Measurements from ENCODE around the gene CX3CL1.
"Not testable (repeated sequence)": the region's sequence is repeated elsewhere in the genome, so short reads cannot be mapped to it uniquely, and the experiment has no call there.

The CX3CL1 gene

GRCh38 chr16:57383276-57384247, 11.3 kb downstream of the CX3CL1 start:
- DNase-seq: no peak

GRCh38 chr16:57384248-57385070, 12.2 kb downstream of the CX3CL1 start:
- no peak for DNase-seq

GRCh38 chr16:57385083-57385482, 12.8 kb downstream of the CX3CL1 start:
- DNase-seq: no peak

- DNase-seq: no peak
These were observed 14.2 kb downstream of the CX3CL1 start for GRCh38 chr16:57386381-57386951.

GRCh38 chr16:57387598-57388354, 15.5 kb downstream of the CX3CL1 start:
- DNase-seq: no peak

- DNase-seq: no peak
These were observed 16.2 kb downstream of the CX3CL1 start for GRCh38 chr16:57388359-57389086.

GRCh38 chr16:57389087-57389468, 16.8 kb downstream of the CX3CL1 start:
- DNase-seq: no peak

DNA sequence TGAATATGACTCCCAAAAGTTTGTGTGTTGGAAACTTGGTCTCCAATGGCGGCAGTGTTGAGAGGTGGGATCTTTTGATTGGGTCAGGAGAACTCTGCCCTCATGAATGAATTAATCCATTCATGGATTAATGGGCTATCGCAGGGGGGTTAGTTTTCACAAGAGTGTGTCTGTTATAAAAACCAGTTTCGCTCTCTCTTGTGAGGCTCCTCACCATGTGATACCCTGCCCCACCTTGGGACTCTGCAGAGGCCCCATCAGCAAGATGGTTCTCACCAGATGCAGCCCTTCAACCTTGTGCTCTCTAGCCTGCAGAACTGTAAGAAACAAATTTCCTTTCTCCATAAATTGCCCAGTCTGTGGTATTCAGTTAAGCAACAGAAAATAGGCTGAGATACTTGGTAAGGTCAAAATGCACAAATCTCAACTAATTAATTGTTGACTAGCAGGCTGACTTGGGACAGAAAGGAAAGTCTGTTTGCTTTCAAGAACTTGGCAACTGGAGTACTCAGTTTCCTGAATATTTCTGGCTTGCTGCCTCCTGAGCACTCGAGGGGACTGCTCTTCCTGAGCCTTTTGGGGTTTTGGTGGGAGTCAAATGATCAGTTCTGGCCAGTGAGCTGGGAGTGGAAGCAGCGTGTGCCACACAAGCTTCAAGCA, 18.5 kb downstream of the CX3CL1 start:
- no peak for DNase-seq

- no peak for DNase-seq
These were observed 19.0 kb downstream of the CX3CL1 start for GRCh38 chr16:57391300-57391699.

GRCh38 chr16:57391708-57392107, 19.4 kb downstream of the CX3CL1 start:
- DNase-seq: no peak

DNA sequence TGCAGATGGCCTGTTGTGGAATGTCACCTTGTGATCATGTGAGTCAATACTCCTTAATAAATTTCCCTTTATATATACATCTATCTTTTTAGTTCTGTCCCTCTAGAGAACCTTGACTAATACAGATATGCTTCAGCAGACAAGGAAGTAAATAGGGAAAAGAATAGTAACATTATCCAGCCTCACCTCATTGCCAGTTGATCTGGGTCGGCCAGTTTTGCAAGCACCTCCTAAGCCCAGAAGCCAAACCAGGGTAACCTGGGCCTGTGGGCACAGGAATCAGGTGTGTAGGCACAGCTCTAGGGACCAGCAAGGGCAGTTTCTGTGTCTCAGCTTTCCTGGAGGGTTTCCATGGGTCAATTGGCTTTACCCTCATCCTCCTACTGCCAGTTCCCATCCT, 20.4 kb downstream of the CX3CL1 start:
- DNase-seq: no peak

DNA sequence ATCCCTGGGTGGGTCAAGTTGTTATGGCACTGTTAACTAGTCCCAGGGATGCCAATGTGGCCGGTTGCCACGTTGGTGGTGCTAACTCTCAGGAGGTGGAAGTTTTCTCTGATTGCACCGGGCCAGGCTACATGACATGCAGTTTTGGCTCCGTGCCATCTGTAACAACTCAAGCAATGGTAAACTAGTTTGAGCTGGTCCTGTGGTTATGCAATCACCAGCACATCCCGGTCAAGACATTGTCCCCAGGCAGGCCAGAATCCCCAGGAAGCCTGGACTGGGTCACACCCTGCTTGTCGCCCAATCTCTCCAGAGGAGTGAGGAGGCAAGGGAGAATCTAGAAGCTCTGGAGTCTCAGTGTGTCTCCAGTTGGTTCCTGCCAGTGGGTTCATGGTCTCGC, 22.2 kb downstream of the CX3CL1 start:
- DNase-seq: no peak

DNA sequence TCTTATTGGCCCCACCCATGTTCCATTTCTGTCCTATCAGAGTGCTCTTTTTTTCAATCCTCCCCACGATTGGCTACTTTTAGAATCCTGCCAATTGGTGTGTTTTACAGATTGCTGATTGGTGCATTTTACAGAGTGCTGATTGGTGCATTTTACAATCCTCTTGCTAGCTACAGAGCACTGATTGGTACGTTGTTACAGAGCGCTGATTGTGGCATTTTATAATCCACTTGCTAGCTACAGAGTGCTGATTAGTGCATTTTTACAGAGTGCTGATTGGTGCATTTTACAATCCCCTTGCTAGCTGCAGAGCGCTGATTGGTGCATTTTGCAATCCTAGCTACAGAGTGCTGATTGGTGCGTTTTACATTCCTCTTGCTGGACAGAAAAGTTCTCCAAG, 22.7 kb downstream of the CX3CL1 start:
- DNase-seq: no peak

DNA sequence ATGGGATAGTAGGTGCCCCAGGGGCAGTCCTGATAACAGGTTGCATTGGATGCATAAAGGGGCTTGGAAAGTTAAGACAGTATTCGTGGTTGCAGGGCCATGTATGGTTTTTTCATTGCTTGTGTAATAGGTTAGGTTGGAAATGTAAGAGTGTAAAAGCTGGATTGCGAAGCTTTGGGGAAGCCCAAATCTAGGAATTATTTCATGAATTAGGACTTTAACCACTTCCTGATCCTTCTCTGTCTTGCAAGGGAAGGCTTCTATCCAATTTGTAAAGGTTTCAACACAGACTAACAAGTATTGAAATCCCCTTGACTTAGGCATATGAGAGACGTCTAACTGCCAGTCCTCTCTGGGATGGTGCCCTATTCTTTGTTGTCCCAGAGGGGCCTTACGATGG, 24.5 kb downstream of the CX3CL1 start:
- DNase-seq: no peak

- DNase-seq: not testable (repeated sequence)
These were observed 25.2 kb downstream of the CX3CL1 start for GRCh38 chr16:57397493-57397892.

GRCh38 chr16:57401943-57402640, 29.8 kb downstream of the CX3CL1 start:
- no peak for DNase-seq

DNA sequence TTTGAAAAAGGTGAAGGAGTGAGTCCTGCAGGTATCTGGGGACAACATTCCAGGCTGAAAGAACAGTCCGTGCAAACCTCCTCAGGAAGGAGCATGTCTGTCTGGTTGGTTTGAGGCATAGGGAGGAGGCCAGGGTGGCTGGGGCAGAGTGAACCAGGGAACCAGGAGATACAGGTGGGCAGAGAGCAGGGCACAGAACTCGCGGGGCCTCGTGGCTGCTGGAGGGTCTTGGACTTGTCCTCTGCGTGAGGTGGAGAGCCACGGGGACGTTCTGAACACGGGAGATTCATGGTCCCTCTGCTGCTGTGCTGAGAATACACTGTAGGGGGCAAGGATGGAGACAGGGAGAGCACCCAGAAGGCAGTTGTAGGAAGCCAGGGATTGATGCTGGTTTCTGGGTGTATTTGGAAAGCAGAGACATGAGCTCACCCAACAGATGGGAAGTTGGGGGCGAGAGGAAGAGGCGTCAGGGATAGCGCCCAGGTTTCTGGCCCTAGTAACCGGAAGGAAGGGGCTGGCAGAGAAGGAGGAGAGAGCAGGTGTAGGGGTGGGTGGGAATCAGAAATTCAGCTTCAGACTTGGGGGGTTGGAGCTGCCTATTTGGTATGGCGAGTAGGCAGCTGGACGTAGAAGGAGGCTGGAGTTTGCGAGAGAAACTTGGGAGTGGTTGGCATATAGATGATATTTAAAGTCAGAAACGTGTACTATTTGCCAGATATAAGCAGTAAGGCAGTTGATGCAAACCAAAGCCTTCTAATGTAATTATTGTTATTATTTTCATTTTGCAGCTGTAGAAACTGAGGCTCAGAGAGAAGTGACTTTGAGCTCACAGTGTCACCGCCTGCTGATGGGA, 31.9 kb downstream of the CX3CL1 start, which contains the start of gene CCL17:
Gene CCL17, plus strand, starts transcription at position 803 of the 853 bp plus-strand sequence. CDS start 9,166 bp downstream, outside the sequence.
- no peak for DNase-seq

GRCh38 chr16:57405097-57405496, 32.8 kb downstream of the CX3CL1 start:
- DNase-seq: no peak

GRCh38 chr16:57406881-57407280, 34.6 kb downstream of the CX3CL1 start:
- no peak for DNase-seq

Measured in NK-92 treated with Interleukin-12 subunit alpha and Interleukin-12 subunit beta, amount 100 ng/mL, for 24 hours (cell line).